HEK293T (cell line): ENCODE data around the gene RAC2.

Experiments
- BHLHE40 ChIP-seq: fragments of 450-650 bp; IDR thresholded peaks from 2 replicates; pipeline ENCODE4 v1.6.1; 2016; ENCODE audit warnings: mild to moderate bottlenecking, moderate library complexity, borderline replicate concordance
- ELF4 ChIP-seq: fragments of 450-650 bp; IDR thresholded peaks from 2 replicates; pipeline ENCODE4 v1.6.1; 2017; ENCODE audit warnings: antibody characterized with exemption
- FOXM1 ChIP-seq: fragments of 450-650 bp; IDR thresholded peaks from 2 replicates; pipeline ENCODE4 v1.6.1; 2017; ENCODE audit warnings: mild to moderate bottlenecking, borderline replicate concordance
- LEF1 ChIP-seq: fragments of 450-650 bp; IDR thresholded peaks from 2 replicates; pipeline ENCODE4 v1.6.1; 2017; ENCODE audit warnings: mild to moderate bottlenecking, borderline replicate concordance
- TARDBP ChIP-seq: fragments of 450-650 bp; IDR thresholded peaks from 2 replicates; pipeline ENCODE4 v1.6.1; 2016

DNA sequence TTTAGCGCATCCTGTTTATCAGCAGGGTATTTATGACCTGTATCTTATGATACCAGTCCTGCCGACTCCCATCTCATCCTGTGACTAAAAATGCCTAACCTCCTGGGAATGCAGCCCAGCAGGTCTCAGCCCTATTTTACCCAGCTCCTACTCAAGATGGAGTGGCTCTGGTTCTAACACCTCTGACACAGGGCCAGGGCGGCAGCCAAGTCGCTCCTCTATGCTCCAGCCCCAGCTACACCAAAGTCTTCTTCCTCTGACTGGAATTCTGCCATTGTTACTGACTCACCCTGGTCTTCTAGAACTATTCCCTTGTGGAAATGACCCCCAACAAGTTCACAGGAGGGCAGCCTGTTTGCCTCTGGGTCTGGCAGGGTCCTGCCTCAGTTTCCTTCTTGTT lies 48.1 kb downstream of the RAC2 start:
- no peak for TF ChIP-seq FOXM1
- no peak for TF ChIP-seq BHLHE40
- TF ChIP-seq LEF1, result no peak
- TF ChIP-seq TARDBP, result no peak
- TF ChIP-seq ELF4, result no peak
